ENCODE results near the gene SAMD13. TPM values are rescaled to one million over a fixed set of nuclear protein-coding genes. Genes with fewer than 3 reads are reported as not detected.

The SAMD13 gene
- total and polyA plus RNA-seq, 7 experiments from 2014 or later, result 0.27 to 0.75 (median 0.43) TPM; not detected in 2

DNA sequence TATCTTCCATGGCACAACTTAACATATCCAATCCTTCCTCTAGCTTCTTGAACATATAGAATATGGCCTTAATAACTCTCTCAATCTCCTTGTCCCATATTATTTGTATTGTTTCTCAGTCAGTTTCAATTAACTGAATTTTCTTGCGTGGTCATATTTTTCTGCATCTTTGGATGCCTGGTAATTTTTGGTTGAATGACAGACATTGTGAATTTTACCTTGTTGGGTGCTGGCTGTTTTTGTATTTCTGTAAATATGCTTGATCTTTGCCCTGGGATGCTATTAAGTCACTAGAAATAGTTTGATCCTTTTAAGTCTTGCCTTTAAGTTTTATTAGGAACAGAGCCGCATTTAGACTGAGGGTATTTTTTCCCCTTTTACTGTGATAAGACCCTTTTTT is 5.9 kb downstream of the SAMD13 start:
- no peak overlapping the region for H3K27ac ChIP-seq (ENCODE audit: low read depth, low read length)
- intact Hi-C loops (cut with micrococcal nuclease), result loop anchor here in 1 of 2 donors (10.0 kb wide), 2 partner anchors 447 to 627 kb away; no protein-coding TSS in a partner anchor
- ChIA-PET CTCF (no interaction called here), POLR2A (interaction anchor here (0.6 kb wide), 1 partner anchor 9 kb away, joined by 3 read pairs; no protein-coding TSS in a partner anchor)
- peaks cover 0 to 6% (median 0%) of the 10 kb centered on the region in 3 experiments for H3K9me3 ChIP-seq (ENCODE audit: control insufficient read depth in 2 of 3, low read length in 3 of 3)
- Mint-ChIP-seq H3K27ac (no peak overlapping the region), H3K36me3 (peaks cover 2 to 10% (median 7%) of the 10 kb centered on the region in 5 donors), H3K9me3 (peaks cover 5 to 17% (median 8%) of the 10 kb centered on the region in 11 donors), H3K4me1 (peaks cover 5 to 15% (median 13%) of the 10 kb centered on the region in 7 donors), H3K27me3 (peaks cover 0 to 7% (median 0%) of the 10 kb centered on the region in 5 donors), H3K4me3 (no peak overlapping the region)
- no peaks in the 10 kb centered on the region for H3K27me3 ChIP-seq (ENCODE audit: control insufficient read depth in 2 of 2, insufficient read depth in 2 of 2, low read length in 2 of 2)
- DNase-seq, result no peak
- no peaks in the 10 kb centered on the region for H3K36me3 ChIP-seq (ENCODE audit: control insufficient read depth in 2 of 3, insufficient read depth in 3 of 3, low read length in 3 of 3)
- ATAC-seq, result no peak
- no peak overlapping the region for H3K4me3 ChIP-seq (ENCODE audit: low read length)
- H3K4me1 ChIP-seq (ENCODE audit: control insufficient read depth in 2 of 2, insufficient read depth in 2 of 2, low read length in 2 of 2), result peaks cover 0 to 9% of the 10 kb centered on the region in 2 donors

DNA sequence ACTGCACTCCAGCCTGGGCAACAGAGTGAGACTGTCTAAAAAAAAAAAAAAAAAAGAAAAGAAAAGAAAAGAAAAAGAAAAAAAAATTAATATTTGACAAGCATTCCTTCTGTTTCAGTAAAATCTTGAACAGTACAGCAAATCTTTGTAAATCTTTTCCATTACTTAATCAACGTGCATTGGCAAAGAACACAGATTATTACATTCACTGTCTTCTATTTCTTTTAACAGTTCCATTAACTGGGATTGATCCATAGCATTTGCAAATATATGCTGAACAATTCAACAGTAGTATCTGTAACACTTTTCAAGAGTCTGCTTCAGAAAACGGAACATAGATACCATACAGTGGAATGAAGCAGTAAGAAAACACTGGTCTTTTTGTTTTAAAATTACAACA is 9.8 kb downstream of the SAMD13 start:
- H3K9me3 ChIP-seq (ENCODE audit: control insufficient read depth in 2 of 3, low read length in 3 of 3), result peaks cover 0 to 6% (median 0%) of the 10 kb centered on the region in 3 experiments
- POLR2A ChIA-PET, result no interaction called here
- ATAC-seq (no peak), DNase-seq (no peak)
- Mint-ChIP-seq H3K4me3 (no peak overlapping the region), H3K27me3 (peaks cover 0 to 21% (median 7%) of the 10 kb centered on the region in 5 donors), H3K27ac (no peak overlapping the region), H3K4me1 (no peaks in the 10 kb centered on the region), H3K36me3 (peaks cover 2 to 13% (median 7%) of the 10 kb centered on the region in 5 donors), H3K9me3 (peaks cover 5 to 17% (median 8%) of the 10 kb centered on the region in 11 donors)
- no peak overlapping the region for H3K27ac ChIP-seq (ENCODE audit: low read depth, low read length)
- intact Hi-C loops (cut with micrococcal nuclease), result no loop called here
- CTCF ChIA-PET, result no interaction called here
- H3K36me3 ChIP-seq (ENCODE audit: control insufficient read depth in 2 of 3, insufficient read depth in 3 of 3, low read length in 3 of 3), result no peaks in the 10 kb centered on the region
- no peak overlapping the region for H3K4me3 ChIP-seq (ENCODE audit: low read length)
- no peaks in the 10 kb centered on the region for H3K27me3 ChIP-seq (ENCODE audit: control insufficient read depth in 2 of 2, insufficient read depth in 2 of 2, low read length in 2 of 2)
- no peaks in the 10 kb centered on the region for H3K4me1 ChIP-seq (ENCODE audit: control insufficient read depth in 2 of 2, insufficient read depth in 2 of 2, low read length in 2 of 2)

DNA sequence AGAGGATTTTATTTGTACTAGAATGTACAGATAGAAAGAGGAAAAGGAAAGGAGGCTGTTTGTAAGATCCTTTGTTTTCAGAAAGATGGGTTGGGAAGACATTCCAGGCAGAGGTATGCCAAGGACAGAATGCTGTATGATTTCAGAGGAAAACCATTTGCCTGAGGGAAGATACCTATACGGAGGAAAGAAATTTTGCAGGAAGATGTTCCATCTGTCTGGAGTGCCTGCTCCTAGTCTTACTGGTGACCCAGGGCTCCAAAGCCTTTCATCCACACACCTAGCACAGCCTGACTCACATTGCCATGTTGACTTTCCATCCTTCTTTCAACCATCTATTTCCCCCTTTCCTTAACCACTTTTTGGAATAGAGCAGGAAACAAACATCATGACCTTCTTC is 18.2 kb downstream of the SAMD13 start:
- Mint-ChIP-seq H3K4me3 (no peak overlapping the region), H3K27me3 (peaks cover 0 to 22% (median 17%) of the 10 kb centered on the region in 5 donors), H3K36me3 (peaks cover 0 to 16% (median 0%) of the 10 kb centered on the region in 5 donors), H3K9me3 (peaks cover 0 to 18% (median 2%) of the 10 kb centered on the region in 11 donors), H3K27ac (no peak overlapping the region), H3K4me1 (peaks cover 0 to 5% (median 0%) of the 10 kb centered on the region in 7 donors)
- H3K4me1 ChIP-seq (ENCODE audit: control insufficient read depth in 2 of 2, insufficient read depth in 2 of 2, low read length in 2 of 2), result no peaks in the 10 kb centered on the region
- ChIA-PET POLR2A (no interaction called here), CTCF (interaction anchor here (0.7 kb wide), 1 partner anchor 18 kb away, joined by 5 read pairs; no protein-coding TSS in a partner anchor)
- H3K27me3 ChIP-seq (ENCODE audit: control insufficient read depth in 2 of 2, insufficient read depth in 2 of 2, low read length in 2 of 2), result no peaks in the 10 kb centered on the region
- H3K27ac ChIP-seq (ENCODE audit: low read depth, low read length), result no peak overlapping the region
- no peaks in the 10 kb centered on the region for H3K36me3 ChIP-seq (ENCODE audit: control insufficient read depth in 2 of 3, insufficient read depth in 3 of 3, low read length in 3 of 3)
- intact Hi-C loops (cut with micrococcal nuclease), result no loop called here
- no peak for DNase-seq
- no peaks in the 10 kb centered on the region for H3K9me3 ChIP-seq (ENCODE audit: control insufficient read depth in 2 of 3, low read length in 3 of 3)
- H3K4me3 ChIP-seq (ENCODE audit: low read length), result no peak overlapping the region
- ATAC-seq, result no peak

DNA sequence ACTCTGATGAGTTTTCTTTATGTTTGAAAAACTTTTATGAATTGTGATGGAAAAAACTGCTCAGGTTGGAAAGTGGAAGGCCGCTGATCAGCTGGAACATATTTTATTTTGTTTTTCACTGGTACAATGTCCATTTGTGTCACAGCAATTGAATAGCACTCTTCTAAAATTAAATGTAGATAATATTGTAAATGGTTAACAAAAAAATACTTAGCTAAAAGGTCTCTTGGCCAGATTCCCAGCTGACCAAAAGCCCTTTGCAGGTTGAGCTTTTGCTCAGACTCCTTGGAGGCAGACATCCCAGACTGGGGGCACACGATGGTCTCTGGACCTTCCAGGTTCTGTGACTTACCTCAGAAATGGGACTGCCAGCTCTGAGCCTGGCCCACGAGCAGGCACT is 26.3 kb downstream of the SAMD13 start:
- no peak overlapping the region for H3K4me3 Mint-ChIP-seq
- Histone ChIP-seq H3K27me3 (ENCODE audit: control insufficient read depth in 2 of 2, insufficient read depth in 2 of 2, low read length in 2 of 2) (no peaks in the 10 kb centered on the region), H3K4me1 (ENCODE audit: control insufficient read depth in 2 of 2, insufficient read depth in 2 of 2, low read length in 2 of 2) (no peaks in the 10 kb centered on the region), H3K27ac (ENCODE audit: low read depth, low read length) (no peak overlapping the region), H3K9me3 (ENCODE audit: control insufficient read depth in 2 of 3, low read length in 3 of 3) (no peaks in the 10 kb centered on the region), H3K36me3 (ENCODE audit: control insufficient read depth in 2 of 3, insufficient read depth in 3 of 3, low read length in 3 of 3) (no peaks in the 10 kb centered on the region), H3K4me3 (ENCODE audit: low read length) (no peak overlapping the region)
- peaks cover 0 to 5% (median 4%) of the 10 kb centered on the region in 5 donors for H3K36me3 Mint-ChIP-seq
- H3K27me3 Mint-ChIP-seq, result peaks cover 0 to 4% (median 0%) of the 10 kb centered on the region in 5 donors
- CTCF ChIA-PET, result no interaction called here
- ATAC-seq (no peak), DNase-seq (no peak)
- H3K27ac Mint-ChIP-seq, result no peak overlapping the region
- peaks cover 0 to 5% (median 0%) of the 10 kb centered on the region in 11 donors for H3K9me3 Mint-ChIP-seq
- POLR2A ChIA-PET, result no interaction called here
- no peaks in the 10 kb centered on the region for H3K4me1 Mint-ChIP-seq
- intact Hi-C loops (cut with micrococcal nuclease), result no loop called here

DNA sequence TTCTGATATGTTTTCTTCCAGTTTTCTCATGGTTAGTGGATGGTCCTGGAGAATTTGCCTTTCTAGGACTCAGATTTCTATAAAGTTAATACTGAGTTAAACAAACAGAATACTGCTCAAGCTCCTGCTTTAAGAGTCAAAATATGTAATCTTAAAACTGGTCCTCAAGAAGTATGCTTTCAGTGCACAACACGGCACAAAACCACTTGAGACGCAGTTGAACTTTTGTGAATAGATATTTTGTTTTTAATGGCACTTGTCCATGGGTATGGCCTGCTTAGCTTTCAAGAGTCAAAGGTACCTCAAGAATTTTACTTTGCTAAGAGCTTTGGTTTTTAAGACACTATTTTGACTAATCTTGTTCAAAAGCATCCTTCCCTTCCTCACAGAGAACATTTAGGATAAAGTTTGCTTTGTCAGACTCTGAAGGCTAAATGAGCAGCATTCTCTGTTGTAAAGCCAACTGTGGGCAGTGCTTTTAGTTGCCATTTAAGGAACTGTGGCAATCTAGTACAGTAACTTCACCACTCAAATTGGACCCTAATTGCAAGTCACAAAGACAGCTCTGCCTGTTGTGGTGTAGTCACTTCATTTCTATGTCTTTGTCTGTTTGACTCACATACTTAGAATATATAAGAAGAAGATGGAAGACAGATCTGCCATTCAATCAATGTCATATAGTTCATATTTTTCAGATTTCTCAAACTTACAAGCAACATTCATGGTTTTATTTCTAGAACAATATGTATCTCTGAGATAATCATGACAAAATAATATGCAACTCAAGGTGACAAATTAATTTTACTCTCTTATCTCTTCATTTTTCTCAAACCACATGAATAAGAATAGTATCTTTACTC is 28.8 kb downstream of the SAMD13 start:
- ChIA-PET CTCF (no interaction called here), POLR2A (no interaction called here)
- H3K36me3 Mint-ChIP-seq, result peaks cover 0 to 4% (median 0%) of the 10 kb centered on the region in 5 donors
- peaks cover 0 to 5% (median 0%) of the 10 kb centered on the region in 5 donors for H3K27me3 Mint-ChIP-seq
- H3K9me3 Mint-ChIP-seq, result peaks cover 0 to 8% (median under 1%) of the 10 kb centered on the region in 11 donors
- Histone ChIP-seq H3K9me3 (ENCODE audit: control insufficient read depth in 2 of 3, low read length in 3 of 3) (no peaks in the 10 kb centered on the region), H3K4me1 (ENCODE audit: control insufficient read depth in 2 of 2, insufficient read depth in 2 of 2, low read length in 2 of 2) (no peaks in the 10 kb centered on the region), H3K4me3 (ENCODE audit: low read length) (no peak overlapping the region), H3K27me3 (ENCODE audit: control insufficient read depth in 2 of 2, insufficient read depth in 2 of 2, low read length in 2 of 2) (no peaks in the 10 kb centered on the region), H3K36me3 (ENCODE audit: control insufficient read depth in 2 of 3, insufficient read depth in 3 of 3, low read length in 3 of 3) (no peaks in the 10 kb centered on the region), H3K27ac (ENCODE audit: low read depth, low read length) (no peak overlapping the region)
- ATAC-seq (no peak), DNase-seq (no peak)
- H3K4me1 Mint-ChIP-seq, result peaks cover 0 to 19% (median 7%) of the 10 kb centered on the region in 7 donors
- H3K27ac Mint-ChIP-seq, result no peak overlapping the region
- intact Hi-C loops (cut with micrococcal nuclease), result no loop called here
- H3K4me3 Mint-ChIP-seq, result no peak overlapping the region

DNA sequence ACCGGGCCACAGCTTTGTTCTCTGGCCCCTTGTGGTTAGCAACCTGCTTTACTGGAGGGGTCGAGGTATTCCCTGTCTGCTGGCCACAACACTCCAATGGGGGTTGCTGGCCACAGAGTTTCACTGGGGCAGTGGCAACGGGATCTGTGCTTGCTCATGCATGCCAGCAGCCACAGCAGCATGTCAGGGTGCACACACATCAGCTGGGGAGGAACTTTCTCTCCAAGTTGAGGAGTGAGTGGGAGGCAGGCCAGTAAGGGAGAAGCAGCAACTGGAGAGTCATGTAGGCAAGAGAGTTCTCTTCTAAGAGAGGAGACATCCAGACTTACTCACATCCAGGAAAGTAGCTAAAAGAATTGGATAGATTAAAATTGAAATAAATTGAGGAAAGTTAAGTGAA is 38.0 kb downstream of the SAMD13 start:
- DNase-seq, result no peak
- Histone ChIP-seq H3K9me3 (ENCODE audit: control insufficient read depth in 2 of 3, low read length in 3 of 3) (no peaks in the 10 kb centered on the region), H3K4me3 (ENCODE audit: low read length) (no peak overlapping the region), H3K27me3 (ENCODE audit: control insufficient read depth in 2 of 2, insufficient read depth in 2 of 2, low read length in 2 of 2) (no peaks in the 10 kb centered on the region), H3K4me1 (ENCODE audit: control insufficient read depth in 2 of 2, insufficient read depth in 2 of 2, low read length in 2 of 2) (no peaks in the 10 kb centered on the region), H3K36me3 (ENCODE audit: control insufficient read depth in 2 of 3, insufficient read depth in 3 of 3, low read length in 3 of 3) (no peaks in the 10 kb centered on the region), H3K27ac (ENCODE audit: low read depth, low read length) (no peak overlapping the region)
- intact Hi-C loops (cut with micrococcal nuclease), result no loop called here
- ChIA-PET CTCF (no interaction called here), POLR2A (no interaction called here)
- Mint-ChIP-seq H3K36me3 (peaks cover 3 to 15% (median 10%) of the 10 kb centered on the region in 5 donors), H3K27ac (no peak overlapping the region), H3K4me1 (peaks cover 0 to 10% (median 4%) of the 10 kb centered on the region in 7 donors), H3K27me3 (peaks cover 0 to 8% (median 5%) of the 10 kb centered on the region in 5 donors), H3K4me3 (no peak overlapping the region), H3K9me3 (peaks cover 2 to 36% (median 13%) of the 10 kb centered on the region in 11 donors)
- no peak for ATAC-seq

Measured in naive thymus-derived CD4-positive, alpha-beta T cell (primary cell).